IMR-90 (cell line): Measurements from ENCODE around the gene ABCA5. TPM values are rescaled to one million over a fixed set of nuclear protein-coding genes. Genes with fewer than 3 reads are reported as not detected.

Source experiments
- ATAC-seq: fragments of 200-7000 bp; cut with Tn5 transposase; 2 replicates; pipeline ENCODE4 v1.9.1; 2020; ENCODE audit warnings: low read depth, mild to moderate bottlenecking, moderate library complexity
- BruUV-seq: library from RNA; stranded (reverse); fragments of 400-500 nt; replicated peaks from 2 replicates; lab custom pipeline; 2021; lab: Mats Ljungman, UMichigan
- CTCF ChIA-PET: fragments of 300-600 bp; formaldehyde crosslinking; extraction: SDS; loops from one replicate; lab custom pipeline; 2021; ENCODE audit warnings: antibody characterized with exemption; lab: Yijun Ruan, JAX
- POLR2A ChIA-PET: fragments of 300-600 bp; sonication (Branson Sonifier 250); formaldehyde crosslinking; loops from one replicate; lab custom pipeline; 2022; ENCODE audit warnings: antibody characterized with exemption; ENCODE audit not compliant: unreplicated experiment; lab: Charles Lee
- DNase-seq: peaks from one replicate; pipeline ENCODE4 v3.0.0; 2013
- H2AFZ ChIP-seq: replicated peaks from 2 replicates; pipeline ENCODE3; 2013; ENCODE audit warnings: low read length, mild to moderate bottlenecking; ENCODE audit not compliant: poor library complexity
- H2AK5ac ChIP-seq: 2 replicates; pipeline ENCODE4 v1.6.1; 2013; ENCODE audit warnings: low read depth, low read length, inconsistent platforms
- H2AK9ac ChIP-seq: replicated peaks from 2 replicates; pipeline ENCODE3; 2013; ENCODE audit warnings: mild to moderate bottlenecking, low read depth, low read length, moderate library complexity; ENCODE audit not compliant: poor library complexity
- H2BK120ac ChIP-seq: 2 replicates; pipeline ENCODE4 v1.6.1; 2013; ENCODE audit warnings: low read depth, low read length, inconsistent platforms
- H2BK15ac ChIP-seq: 3 replicates; pipeline ENCODE4 v1.6.1; 2013; ENCODE audit warnings: low read depth, low read length, inconsistent platforms
- H2BK20ac ChIP-seq: 2 replicates; pipeline ENCODE4 v1.6.1; 2013; ENCODE audit warnings: low read depth, mild to moderate bottlenecking, inconsistent platforms, low read length, moderate library complexity
- H2BK5ac ChIP-seq: 2 replicates; pipeline ENCODE4 v1.6.1; 2013; ENCODE audit warnings: mild to moderate bottlenecking, low read depth, low read length, inconsistent platforms; ENCODE audit not compliant: poor library complexity, severe bottlenecking
- H3K14ac ChIP-seq: replicated peaks from 2 replicates; pipeline ENCODE4 v1.6.1; 2013; ENCODE audit warnings: low read depth, low read length, inconsistent platforms
- H3K18ac ChIP-seq: 2 replicates; pipeline ENCODE4 v1.6.1; 2013; ENCODE audit warnings: low read depth, low read length, control low read depth
- H3K23ac ChIP-seq: 2 replicates; pipeline ENCODE4 v1.6.1; 2013; ENCODE audit warnings: low read depth, low read length, inconsistent platforms
- H3K27ac ChIP-seq: 2 replicates; pipeline ENCODE4 v1.5.1; 2013; ENCODE audit warnings: mild to moderate bottlenecking, control low read depth, low read length; ENCODE audit not compliant: insufficient read depth
- H3K27me3 ChIP-seq: 2 replicates; pipeline ENCODE4 v1.6.1; 2013; ENCODE audit warnings: low read length; ENCODE audit not compliant: control insufficient read depth, insufficient read depth
- H3K36me3 ChIP-seq: 2 replicates; pipeline ENCODE4 v1.6.1; 2013; ENCODE audit warnings: low read length, mixed read lengths; ENCODE audit not compliant: control insufficient read depth, insufficient read depth
- H3K4ac ChIP-seq: 2 replicates; pipeline ENCODE4 v1.6.1; 2013; ENCODE audit warnings: low read depth, low read length, inconsistent platforms
- H3K4me1 ChIP-seq: 2 replicates; pipeline ENCODE4 v1.6.1; 2013; ENCODE audit warnings: low read length, mixed read lengths; ENCODE audit not compliant: control insufficient read depth, insufficient read depth
- H3K4me2 ChIP-seq: 2 replicates; pipeline ENCODE4 v1.6.1; 2013; ENCODE audit warnings: low read depth, mild to moderate bottlenecking, control low read depth, low read length, moderate library complexity
- H3K4me3 ChIP-seq: 2 replicates; pipeline ENCODE4 v1.5.1; 2013; ENCODE audit warnings: low read depth, mild to moderate bottlenecking, control low read depth, low read length, moderate library complexity; ENCODE audit not compliant: insufficient read depth
- H3K56ac ChIP-seq: 2 replicates; pipeline ENCODE4 v1.6.1; 2013; ENCODE audit warnings: low read length, inconsistent platforms; ENCODE audit not compliant: insufficient read depth; ENCODE audit errors: extremely low read depth
- H3K79me1 ChIP-seq, 2 experiments: 2 replicates each; pipeline ENCODE4 v1.6.1; 2013; ENCODE audit warnings: low read length in 2 of 2, inconsistent platforms in 1 of 2, low read depth in 1 of 2
- H3K9ac ChIP-seq: 2 replicates; pipeline ENCODE4 v1.6.1; 2013; ENCODE audit warnings: low read depth, low read length, control low read depth
- H3K9me1 ChIP-seq: 2 replicates; pipeline ENCODE4 v1.6.1; 2013; ENCODE audit warnings: low read length, inconsistent platforms; ENCODE audit not compliant: insufficient read depth
- H3K9me3 ChIP-seq: 2 replicates; pipeline ENCODE4 v1.6.1; 2013; ENCODE audit warnings: low read length; ENCODE audit not compliant: control insufficient read depth, insufficient read depth
- H4K20me1 ChIP-seq: 2 replicates; pipeline ENCODE4 v1.6.1; 2013; ENCODE audit warnings: low read length, inconsistent platforms; ENCODE audit not compliant: insufficient read depth
- H4K5ac ChIP-seq: 2 replicates; pipeline ENCODE4 v1.6.1; 2013; ENCODE audit warnings: mild to moderate bottlenecking, low read depth, low read length, control low read depth
- H4K8ac ChIP-seq, 2 experiments: 2 replicates each; pipeline ENCODE4 v1.6.1; 2013; ENCODE audit warnings: low read depth in 2 of 2, low read length in 2 of 2, control low read depth in 1 of 2, inconsistent platforms in 1 of 2
- H4K91ac ChIP-seq: 2 replicates; pipeline ENCODE4 v1.6.1; 2013; ENCODE audit warnings: low read depth, low read length, inconsistent platforms; ENCODE audit not compliant: insufficient read depth
- BHLHE40 ChIP-seq: fragments of 150-350 bp; IDR thresholded peaks from 2 replicates; pipeline ENCODE4 v1.6.1; 2016; ENCODE audit warnings: mild to moderate bottlenecking, low read depth, low read length
- CEBPB ChIP-seq: IDR thresholded peaks from 2 replicates; pipeline ENCODE4 v1.6.1; 2012; ENCODE audit warnings: low read depth, low read length, improper control_type of control experiment
- CHD1 ChIP-seq: IDR thresholded peaks from 2 replicates; pipeline ENCODE4 v1.6.1; 2012; ENCODE audit warnings: low read depth, low read length, improper control_type of control experiment
- FOS ChIP-seq: fragments of 150-350 bp; IDR thresholded peaks from 2 replicates; pipeline ENCODE4 v1.6.1; 2016; ENCODE audit warnings: low read depth, low read length
- MAFK ChIP-seq: IDR thresholded peaks from 2 replicates; pipeline ENCODE4 v1.6.1; 2012; ENCODE audit warnings: low read depth, low read length, improper control_type of control experiment
- MAZ ChIP-seq: IDR thresholded peaks from 2 replicates; pipeline ENCODE4 v1.6.1; 2012; ENCODE audit warnings: low read depth, mild to moderate bottlenecking, low read length, improper control_type of control experiment, moderate library complexity, borderline replicate concordance
- MXI1 ChIP-seq: IDR thresholded peaks from 2 replicates; pipeline ENCODE4 v1.6.1; 2012; ENCODE audit warnings: low read depth, mild to moderate bottlenecking, low read length, moderate library complexity, borderline replicate concordance
- POLR2A ChIP-seq: IDR thresholded peaks from 2 replicates; pipeline ENCODE4 v1.6.1; 2012; ENCODE audit warnings: mild to moderate bottlenecking, low read depth, low read length
- RAD21 ChIP-seq: IDR thresholded peaks from 2 replicates; pipeline ENCODE4 v1.6.1; 2012; ENCODE audit warnings: low read length, improper control_type of control experiment
- RCOR1 ChIP-seq: IDR thresholded peaks from 2 replicates; pipeline ENCODE4 v1.6.1; 2012; ENCODE audit warnings: mild to moderate bottlenecking, low read length, improper control_type of control experiment; ENCODE audit not compliant: insufficient replicate concordance
- RFX5 ChIP-seq: IDR thresholded peaks from 2 replicates; pipeline ENCODE4 v1.8.0; 2012; ENCODE audit warnings: low read depth, mild to moderate bottlenecking, low read length, moderate library complexity
- SMC3 ChIP-seq: fragments of 150-350 bp; IDR thresholded peaks from 2 replicates; pipeline ENCODE4 v1.6.1; 2016; ENCODE audit warnings: low read depth, mild to moderate bottlenecking, antibody characterized with exemption, low read length, moderate library complexity
- USF2 ChIP-seq: fragments of 150-350 bp; IDR thresholded peaks from 2 replicates; pipeline ENCODE4 v1.6.1; 2017; ENCODE audit warnings: mild to moderate bottlenecking, antibody characterized with exemption, low read length, low read depth
- WGBS, 2 experiments: methylation state at CpG; one replicate each; pipeline versions ENCODE4 v1.1.5 to v1.1.7; 2013; ENCODE audit warnings: missing lambda C conversion rate in 2 of 2; ENCODE audit not compliant: insufficient read length in 1 of 2; ENCODE audit errors: extremely low coverage in 2 of 2; 5-methylcytosine and 5-hydroxymethylcytosine counted together
- dilution Hi-C: fragments of 300-500 bp; cut with HindIII; formaldehyde crosslinking; loops from one replicate; pipeline ENCODE4 v1.14.3; 2018; ENCODE audit warnings: low sequenced_read_pairs; ENCODE audit not compliant: unreplicated experiment
- in situ Hi-C: fragments of 300-500 bp; cut with MboI; formaldehyde crosslinking; loops from 3 replicates; pipeline ENCODE4 v1.14.3; 2019; ENCODE audit warnings: low sequenced_read_pairs, inconsistent platforms, mixed read lengths
- intact Hi-C: fragments of 100-400 bp; cut with micrococcal nuclease; formaldehyde crosslinking; loops from 2 replicates; pipeline ENCODE4 v1.10.0; 2022
- polyA plus RNA-seq, 3 experiments: library from polyadenylated mRNA; depleted of rRNA; stranded (reverse); fragments of >200 nt; gene quantifications; 2 replicates each; pipeline ENCODE4 v1.2.3, GENCODE V29; 2012; ENCODE audit warnings: low replicate concordance in 1 of 3
- total RNA-seq: library from RNA; depleted of rRNA; stranded (reverse); fragments of >200 nt; gene quantifications from 2 replicates; pipeline ENCODE4 v1.2.3, GENCODE V29; 2012
- TF ChIP-seq, protein P1 (sequence below): fragments of 150-350 bp; IDR thresholded peaks from 2 replicates; pipeline ENCODE4 v1.6.1; 2016; ENCODE audit warnings: low read depth, mild to moderate bottlenecking, low read length, moderate library complexity, borderline replicate concordance
- TF ChIP-seq, protein P2 (sequence below): conservative IDR thresholded peaks from 2 replicates; pipeline ENCODE4 v1.5.1; 2012; ENCODE audit warnings: mild to moderate bottlenecking, low read depth, low read length, improper control_type of control experiment

The ABCA5 gene
- total and polyA plus RNA-seq, 2 of the 4 experiments (the other 2 are of a cell fraction), result 1.3 to 2.3 TPM

- Histone ChIP-seq H3K4me1 (no peaks in the 10 kb centered on the region), H3K9me3 (no peaks in the 10 kb centered on the region), H3K18ac (no peak overlapping the region), H3K27me3 (no peaks in the 10 kb centered on the region), H2BK15ac (no peak overlapping the region), H3K36me3 (no peaks in the 10 kb centered on the region), H2AK5ac (no peak overlapping the region), H4K91ac (no peak overlapping the region), H3K9ac (no peak overlapping the region), H2BK20ac (no peak overlapping the region), H3K4me3 (no peak overlapping the region), H3K9me1 (0 out of 2 replicates have a peak, but pooled peaks cover 3% of the 10 kb centered on the region), H3K79me1 (no peaks in the 10 kb centered on the region), H3K14ac (no peak overlapping the region), H4K20me1 (no peaks in the 10 kb centered on the region), H3K27ac (no peak overlapping the region), H3K4me2 (no peak overlapping the region), H3K4ac (no peak overlapping the region), H2AK9ac (no peak overlapping the region), H2AFZ (no peak overlapping the region), H4K5ac (no peak overlapping the region), H3K56ac (no peak overlapping the region), H3K23ac (no peak overlapping the region), H2BK120ac (no peak overlapping the region), H2BK5ac (no peak overlapping the region), H4K8ac (no peak overlapping the region)
- no peak for DNase-seq
- no TSS peak for BruUV-seq
- no peak for ATAC-seq
- TF ChIP-seq MAFK (no peak), USF2 (no peak), CHD1 (no peak), RFX5 (no peak), RCOR1 (no peak), POLR2A (no peak), FOS (no peak), CEBPB (no peak), RAD21 (no peak), SMC3 (no peak), MXI1 (no peak), BHLHE40 (no peak), MAZ (no peak)
- TF ChIP-seq, protein P1, sequence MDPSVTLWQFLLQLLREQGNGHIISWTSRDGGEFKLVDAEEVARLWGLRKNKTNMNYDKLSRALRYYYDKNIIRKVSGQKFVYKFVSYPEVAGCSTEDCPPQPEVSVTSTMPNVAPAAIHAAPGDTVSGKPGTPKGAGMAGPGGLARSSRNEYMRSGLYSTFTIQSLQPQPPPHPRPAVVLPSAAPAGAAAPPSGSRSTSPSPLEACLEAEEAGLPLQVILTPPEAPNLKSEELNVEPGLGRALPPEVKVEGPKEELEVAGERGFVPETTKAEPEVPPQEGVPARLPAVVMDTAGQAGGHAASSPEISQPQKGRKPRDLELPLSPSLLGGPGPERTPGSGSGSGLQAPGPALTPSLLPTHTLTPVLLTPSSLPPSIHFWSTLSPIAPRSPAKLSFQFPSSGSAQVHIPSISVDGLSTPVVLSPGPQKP, result no peak
- TF ChIP-seq, protein P2, sequence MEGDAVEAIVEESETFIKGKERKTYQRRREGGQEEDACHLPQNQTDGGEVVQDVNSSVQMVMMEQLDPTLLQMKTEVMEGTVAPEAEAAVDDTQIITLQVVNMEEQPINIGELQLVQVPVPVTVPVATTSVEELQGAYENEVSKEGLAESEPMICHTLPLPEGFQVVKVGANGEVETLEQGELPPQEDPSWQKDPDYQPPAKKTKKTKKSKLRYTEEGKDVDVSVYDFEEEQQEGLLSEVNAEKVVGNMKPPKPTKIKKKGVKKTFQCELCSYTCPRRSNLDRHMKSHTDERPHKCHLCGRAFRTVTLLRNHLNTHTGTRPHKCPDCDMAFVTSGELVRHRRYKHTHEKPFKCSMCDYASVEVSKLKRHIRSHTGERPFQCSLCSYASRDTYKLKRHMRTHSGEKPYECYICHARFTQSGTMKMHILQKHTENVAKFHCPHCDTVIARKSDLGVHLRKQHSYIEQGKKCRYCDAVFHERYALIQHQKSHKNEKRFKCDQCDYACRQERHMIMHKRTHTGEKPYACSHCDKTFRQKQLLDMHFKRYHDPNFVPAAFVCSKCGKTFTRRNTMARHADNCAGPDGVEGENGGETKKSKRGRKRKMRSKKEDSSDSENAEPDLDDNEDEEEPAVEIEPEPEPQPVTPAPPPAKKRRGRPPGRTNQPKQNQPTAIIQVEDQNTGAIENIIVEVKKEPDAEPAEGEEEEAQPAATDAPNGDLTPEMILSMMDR, result no peak
- in situ Hi-C loops (no loop called here), dilution Hi-C loops (no loop called here), intact Hi-C loops (no loop called here)
- ChIA-PET CTCF (no interaction called here), POLR2A (no interaction called here)
- WGBS, 2 experiments, result no CpG with 5 or more reads among the region's 1 CpG
Observed at GRCh38 chr17:69231521-69231920, 95.4 kb downstream of the ABCA5 start.
